Ecto neural progenitor cell (in vitro differentiated cells): ENCODE measurements around the gene DCAF5.
"Not testable (repeated sequence)": the region's sequence is repeated elsewhere in the genome, so short reads cannot be mapped to it uniquely, and the experiment has no call there.

Source experiments
- DNase-seq: peaks from one replicate; pipeline ENCODE4 v3.0.0-alpha.2; 2018; ENCODE audit warnings: low spot score

Gene DCAF5

GRCh38 chr14:69152902-69153151 lies at the start of gene DCAF5:
TSS of gene DCAF5 (minus strand) at chr14:69153119. CDS start at chr14:69152978, 141 bp downstream.
- peak; percentile 93 for DNase-seq

GRCh38 chr14:69199786-69200185 lies 46.9 kb upstream of the DCAF5 start:
- DNase-seq: no peak

GRCh38 chr14:69193721-69194120 lies 40.8 kb upstream of the DCAF5 start:
- DNase-seq: no peak

GRCh38 chr14:69191340-69192111 lies 38.6 kb upstream of the DCAF5 start, which contains the start of gene EXD2:
TSS of gene EXD2 (plus strand) at chr14:69191498. CDS start at chr14:69209471, 17,973 bp downstream.
- peak; percentile 88 for DNase-seq

- DNase-seq: no peak
Measured at GRCh38 chr14:69190191-69190590, 37.3 kb upstream of the DCAF5 start.

- no peak for DNase-seq
Measured at GRCh38 chr14:69183735-69184134, 30.8 kb upstream of the DCAF5 start.

- not testable (repeated sequence) for DNase-seq
Measured at GRCh38 chr14:69182580-69182979, 29.7 kb upstream of the DCAF5 start.

- DNase-seq: no peak
Measured at GRCh38 chr14:69181491-69181890, 28.6 kb upstream of the DCAF5 start.

- no peak for DNase-seq
Measured at GRCh38 chr14:69175130-69175529, 22.2 kb upstream of the DCAF5 start.

GRCh38 chr14:69171569-69171968 lies 18.6 kb upstream of the DCAF5 start:
- no peak for DNase-seq

GRCh38 chr14:69170839-69171238 lies 17.9 kb upstream of the DCAF5 start:
- no peak for DNase-seq

- not testable (repeated sequence) for DNase-seq
Measured at GRCh38 chr14:69165787-69166186, 12.9 kb upstream of the DCAF5 start.

GRCh38 chr14:69161590-69161989 lies 8.7 kb upstream of the DCAF5 start:
- DNase-seq: no peak

- DNase-seq: no peak
Measured at GRCh38 chr14:69156224-69156623, 3.3 kb upstream of the DCAF5 start.

- DNase-seq: no peak
Measured at GRCh38 chr14:69154779-69155178, 1.9 kb upstream of the DCAF5 start.

GRCh38 chr14:69153873-69154270 lies 953 bp upstream of the DCAF5 start:
- DNase-seq: no peak

- no peak for DNase-seq
Measured at GRCh38 chr14:69153152-69153872, 393 bp upstream of the DCAF5 start.

- peak; percentile 66 for DNase-seq
Measured at GRCh38 chr14:69152181-69152901, 578 bp downstream of the DCAF5 start.

- peak; percentile 95 for DNase-seq
Measured at GRCh38 chr14:69151458-69152180, 1.3 kb downstream of the DCAF5 start.

GRCh38 chr14:69149461-69150244 lies 3.3 kb downstream of the DCAF5 start:
- no peak for DNase-seq

- no peak for DNase-seq
Measured at GRCh38 chr14:69142101-69142500, 10.8 kb downstream of the DCAF5 start.
